Measurements from ENCODE around the gene TRDMT1.

- no peak for TF ChIP-seq CTCF (IDR thresholded peaks at IDR 0.05)
- no peak for TF ChIP-seq POLR2A (IDR thresholded peaks at IDR 0.05)
Observed at GRCh38 chr10:17126327-17126726, 75.1 kb downstream of the TRDMT1 start.
